RWPE2 (cell line): Measurements from ENCODE around the gene GOLIM4.

Experiments
- ATAC-seq: fragments of 200-7000 bp; cut with Tn5 transposase; 3 replicates; pipeline ENCODE4 v1.9.1; 2021; ENCODE audit warnings: low read depth
- DNase-seq: peaks from one replicate; pipeline ENCODE4 v3.0.0-alpha.2; 2020; ENCODE audit warnings: low spot score
- H3K27ac ChIP-seq: fragments of 450-650 bp; 2 replicates; pipeline ENCODE4 v1.5.1; 2017; ENCODE audit warnings: mild to moderate bottlenecking; ENCODE audit not compliant: poor library complexity, severe bottlenecking
- H3K27me3 ChIP-seq: fragments of 250-450 bp; sonication (Bioruptor Pico); 2 replicates; pipeline ENCODE4 v1.5.1; 2021; ENCODE audit warnings: mild to moderate bottlenecking, moderate library complexity; ENCODE audit not compliant: insufficient read depth, poor library complexity, severe bottlenecking
- H3K36me3 ChIP-seq: fragments of 250-450 bp; sonication (Bioruptor Pico); 2 replicates; pipeline ENCODE4 v1.5.1; 2020; ENCODE audit warnings: low read depth, mild to moderate bottlenecking, moderate library complexity
- H3K4me1 ChIP-seq: fragments of 250-450 bp; sonication (Bioruptor Pico); 2 replicates; pipeline ENCODE4 v1.5.1; 2021; ENCODE audit warnings: mild to moderate bottlenecking, moderate library complexity; ENCODE audit not compliant: insufficient read depth, poor library complexity, severe bottlenecking
- H3K4me3 ChIP-seq: fragments of 250-450 bp; sonication (Bioruptor Pico); 2 replicates; pipeline ENCODE4 v1.5.1; 2021; ENCODE audit warnings: mild to moderate bottlenecking, moderate library complexity; ENCODE audit not compliant: severe bottlenecking
- H3K9me3 ChIP-seq: fragments of 250-450 bp; sonication (Bioruptor Pico); 2 replicates; pipeline ENCODE4 v1.5.1; 2021; ENCODE audit warnings: mild to moderate bottlenecking, moderate library complexity; ENCODE audit not compliant: severe bottlenecking
- TF ChIP-seq, protein P1 (sequence below): fragments of 450-650 bp; IDR thresholded peaks from one replicate; pipeline ENCODE4 v1.5.1; 2017; ENCODE audit warnings: mild to moderate bottlenecking, moderate library complexity; ENCODE audit not compliant: poor library complexity, severe bottlenecking

The GOLIM4 gene

DNA sequence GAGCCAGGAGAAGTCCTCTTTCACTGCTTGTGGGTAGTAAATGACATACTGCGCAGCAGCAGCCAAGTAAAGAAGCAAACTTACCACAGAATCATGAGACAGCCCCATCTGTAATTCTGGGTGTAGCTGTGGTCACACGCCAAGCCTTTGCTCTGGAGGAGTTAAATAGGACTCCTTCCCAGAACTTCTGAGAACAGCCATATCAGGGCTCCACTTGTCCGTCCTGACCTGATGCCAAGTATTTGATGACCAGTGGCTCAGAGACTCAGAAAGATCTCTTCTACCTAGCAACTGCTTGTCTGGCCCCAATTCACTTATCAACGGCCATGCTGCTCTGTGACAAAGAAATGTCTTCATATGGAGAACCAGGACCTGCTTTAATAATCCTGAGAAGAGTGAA, 20.6 kb upstream of the GOLIM4 start:
- H3K36me3 ChIP-seq: no peaks in the 10 kb centered on the region
- no peak overlapping the region for H3K27ac ChIP-seq
- H3K9me3 ChIP-seq: no peaks in the 10 kb centered on the region
- H3K4me3 ChIP-seq: no peak overlapping the region
- DNase-seq: no peak
- no peak for ATAC-seq
- TF ChIP-seq, protein P1, sequence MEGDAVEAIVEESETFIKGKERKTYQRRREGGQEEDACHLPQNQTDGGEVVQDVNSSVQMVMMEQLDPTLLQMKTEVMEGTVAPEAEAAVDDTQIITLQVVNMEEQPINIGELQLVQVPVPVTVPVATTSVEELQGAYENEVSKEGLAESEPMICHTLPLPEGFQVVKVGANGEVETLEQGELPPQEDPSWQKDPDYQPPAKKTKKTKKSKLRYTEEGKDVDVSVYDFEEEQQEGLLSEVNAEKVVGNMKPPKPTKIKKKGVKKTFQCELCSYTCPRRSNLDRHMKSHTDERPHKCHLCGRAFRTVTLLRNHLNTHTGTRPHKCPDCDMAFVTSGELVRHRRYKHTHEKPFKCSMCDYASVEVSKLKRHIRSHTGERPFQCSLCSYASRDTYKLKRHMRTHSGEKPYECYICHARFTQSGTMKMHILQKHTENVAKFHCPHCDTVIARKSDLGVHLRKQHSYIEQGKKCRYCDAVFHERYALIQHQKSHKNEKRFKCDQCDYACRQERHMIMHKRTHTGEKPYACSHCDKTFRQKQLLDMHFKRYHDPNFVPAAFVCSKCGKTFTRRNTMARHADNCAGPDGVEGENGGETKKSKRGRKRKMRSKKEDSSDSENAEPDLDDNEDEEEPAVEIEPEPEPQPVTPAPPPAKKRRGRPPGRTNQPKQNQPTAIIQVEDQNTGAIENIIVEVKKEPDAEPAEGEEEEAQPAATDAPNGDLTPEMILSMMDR: no peak
- H3K4me1 ChIP-seq: peaks cover 9% of the 10 kb centered on the region
- H3K27me3 ChIP-seq: peaks cover 2% of the 10 kb centered on the region

DNA sequence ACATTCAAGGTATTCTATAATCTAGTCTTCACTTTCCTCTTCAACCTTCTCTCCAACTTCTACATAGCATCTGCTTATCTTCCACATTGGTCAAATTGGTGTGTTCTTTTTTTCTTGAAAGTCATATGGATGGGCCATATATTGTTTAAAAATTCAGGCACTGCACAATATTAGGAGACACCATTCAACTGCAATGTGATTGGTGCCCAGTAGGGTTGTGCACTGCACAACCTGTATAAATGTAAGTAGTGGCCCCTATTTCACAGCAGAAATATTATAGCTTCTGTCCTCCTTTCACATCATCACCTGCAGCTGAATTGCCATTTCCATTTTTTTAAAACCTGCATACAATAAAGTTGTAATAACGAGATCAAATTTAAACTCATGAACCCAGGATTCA, 18.1 kb upstream of the GOLIM4 start:
- Histone ChIP-seq H3K27me3 (peaks cover 2% of the 10 kb centered on the region), H3K9me3 (no peaks in the 10 kb centered on the region), H3K27ac (no peak overlapping the region), H3K4me3 (no peak overlapping the region), H3K4me1 (peaks cover 9% of the 10 kb centered on the region), H3K36me3 (no peaks in the 10 kb centered on the region)
- DNase-seq (no peak), ATAC-seq (no peak)
- TF ChIP-seq, protein P1: no peak

DNA sequence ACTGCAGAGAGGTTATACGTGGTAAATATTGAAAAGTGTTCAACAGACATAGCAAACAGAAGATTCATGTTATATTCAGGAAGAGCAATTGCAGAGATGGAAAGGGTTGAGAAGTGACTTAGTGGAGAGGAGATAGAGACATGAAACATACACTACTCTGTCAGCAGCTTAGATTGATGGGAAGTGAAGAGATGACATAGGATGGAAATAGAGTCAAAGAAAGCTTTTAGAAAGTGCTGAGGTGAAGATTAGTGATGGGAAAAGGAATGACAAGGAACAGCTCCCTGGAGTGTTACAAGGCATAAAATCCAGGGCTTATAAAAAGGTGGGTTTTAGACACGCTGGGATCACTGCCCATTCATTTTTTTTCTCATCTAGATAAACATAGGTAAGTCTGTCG, 17.2 kb upstream of the GOLIM4 start:
- no peak for DNase-seq

DNA sequence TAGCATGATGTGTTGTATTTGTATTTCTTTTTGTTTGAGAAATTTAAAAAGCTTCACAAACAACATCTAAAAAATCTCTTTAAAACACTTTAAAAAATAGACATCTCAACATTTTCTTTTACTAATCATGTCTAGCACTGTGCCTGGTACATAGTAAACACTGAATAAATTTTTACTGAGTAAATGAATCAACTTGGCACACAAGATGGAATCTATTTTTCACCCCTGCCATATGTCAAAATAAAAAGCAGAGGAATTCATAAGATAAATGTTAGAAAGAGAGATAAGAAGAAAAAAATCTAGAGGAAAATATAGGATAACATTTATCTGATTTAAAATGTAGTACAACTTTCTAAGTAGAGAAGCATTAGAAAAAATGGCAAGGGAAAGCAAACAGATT, 8.6 kb upstream of the GOLIM4 start:
- Histone ChIP-seq H3K36me3 (no peaks in the 10 kb centered on the region), H3K27me3 (no peaks in the 10 kb centered on the region), H3K9me3 (no peaks in the 10 kb centered on the region), H3K4me1 (no peaks in the 10 kb centered on the region), H3K27ac (no peak overlapping the region), H3K4me3 (no peak overlapping the region)
- TF ChIP-seq, protein P1: no peak
- DNase-seq (no peak), ATAC-seq (no peak)

More for the DNA sequence above, 17.2 kb upstream of the GOLIM4 start:
- H3K27me3 ChIP-seq: peaks cover 2% of the 10 kb centered on the region
- H3K27ac ChIP-seq: no peak overlapping the region
- no peaks in the 10 kb centered on the region for H3K9me3 ChIP-seq
- ATAC-seq: no peak
- TF ChIP-seq, protein P1: no peak
- peaks cover 9% of the 10 kb centered on the region for H3K4me1 ChIP-seq
- H3K36me3 ChIP-seq: no peaks in the 10 kb centered on the region
- H3K4me3 ChIP-seq: no peak overlapping the region

DNA sequence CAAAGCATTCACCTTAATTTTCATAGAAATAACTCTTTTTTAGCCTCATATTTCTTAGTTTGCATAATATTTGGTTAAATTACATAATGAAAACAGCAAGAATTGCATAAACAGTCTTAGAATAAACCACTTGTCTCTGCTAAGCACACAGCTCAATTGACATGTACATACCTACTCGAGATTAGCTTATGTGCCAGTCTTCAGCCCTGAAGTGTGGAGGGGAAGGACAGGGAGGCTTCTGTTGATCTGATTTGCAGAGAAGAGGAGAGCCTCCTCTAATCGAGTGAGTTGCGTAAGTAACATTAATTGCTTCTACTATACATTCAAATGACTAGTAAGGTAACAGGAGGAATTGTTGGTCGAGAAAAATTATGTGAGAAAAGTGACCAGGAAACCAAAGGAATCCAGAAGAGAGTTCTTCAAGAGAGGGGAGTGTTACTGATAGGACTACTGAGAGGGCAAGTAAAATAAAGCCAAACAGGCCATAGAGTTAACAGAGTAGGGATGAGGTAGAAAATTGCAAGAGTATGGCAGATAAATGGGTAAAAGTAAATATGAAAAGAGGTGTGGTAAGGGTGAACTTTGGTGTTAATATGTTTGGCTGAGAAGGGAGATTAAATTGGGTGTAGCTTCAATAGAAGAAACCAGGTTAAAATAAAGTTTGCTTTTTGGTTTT, 7.1 kb upstream of the GOLIM4 start:
- H3K9me3 ChIP-seq: no peaks in the 10 kb centered on the region
- H3K36me3 ChIP-seq: no peaks in the 10 kb centered on the region
- TF ChIP-seq, protein P1: no peak
- no peak overlapping the region for H3K4me3 ChIP-seq
- H3K27ac ChIP-seq: no peak overlapping the region
- no peaks in the 10 kb centered on the region for H3K27me3 ChIP-seq
- DNase-seq (no peak), ATAC-seq (no peak)
- H3K4me1 ChIP-seq: no peaks in the 10 kb centered on the region
